Gastrocnemius medialis (tissue), 4 donors: ENCODE results near the gene RIPK4.
"Not testable (repeated sequence)": the region's sequence is repeated elsewhere in the genome, so short reads cannot be mapped to it uniquely, and the experiment has no call there.

Experiments
- CTCF ChIP-seq, 5 experiments: fragments of 450-650 bp in 3 of 5; fragments of 200-600 bp in 2 of 5; sonication (generic) in 2 of 5; IDR thresholded peaks in 4 of 5; conservative IDR thresholded peaks in 1 of 5; 1 replicate in 4 of 5; 2 replicates in 1 of 5; pipeline ENCODE4 v1.5.1; 2016 to 2019; ENCODE audit warnings: antibody characterized with exemption in 5 of 5, mild to moderate bottlenecking in 3 of 5, moderate library complexity in 3 of 5
- POLR2A ChIP-seq, 2 donors: fragments of 450-650 bp; IDR thresholded peaks; one replicate each; pipeline ENCODE4 v1.6.1; 2017; ENCODE audit warnings: antibody characterized with exemption in 2 of 2, mild to moderate bottlenecking in 2 of 2, moderate library complexity in 2 of 2

GRCh38 chr21:41723835-41724234 lies 43.0 kb downstream of the RIPK4 start:
- not testable (repeated sequence) for TF ChIP-seq CTCF (IDR thresholded peaks at IDR 0.05 in 4 of 5, conservative IDR thresholded peaks at IDR 0.05 in 1 of 5); POLR2A (IDR thresholded peaks at IDR 0.05)
